K562 (cell line): ENCODE results near the gene KLHL22. TPM values are rescaled to one million over a fixed set of nuclear protein-coding genes. Genes with fewer than 3 reads are reported as not detected.

ENCODE experiments used
- CBFA2T3 ChIP-seq: fragments of 450-650 bp; IDR thresholded peaks from 2 replicates; pipeline ENCODE4 v1.6.1; 2017
- CHD4 ChIP-seq: fragments of 200-600 bp; sonication (generic); IDR thresholded peaks from 3 replicates; pipeline ENCODE4 v1.6.1; 2012; ENCODE audit warnings: low read depth, mild to moderate bottlenecking, mixed read lengths, low read length, inconsistent platforms; ENCODE audit not compliant: insufficient read depth, insufficient replicate concordance, poor library complexity, severe bottlenecking
- ETS2 ChIP-seq: IDR thresholded peaks from 2 replicates; pipeline ENCODE4 v1.6.1; 2016; ENCODE audit warnings: borderline replicate concordance, missing genetic modification characterization, mild to moderate bottlenecking, moderate library complexity, missing compliant biosample characterization; ENCODE audit not compliant: poor library complexity, severe bottlenecking
- FOXK1 ChIP-seq: sonication (generic); formaldehyde crosslinking; IDR thresholded peaks from 2 replicates; pipeline ENCODE4 v1.8.0; 2022; ENCODE audit warnings: missing genetic modification reagents, mild to moderate bottlenecking, borderline replicate concordance
- HDAC6 ChIP-seq: IDR thresholded peaks from 2 replicates; pipeline ENCODE4 v1.6.1; 2012; ENCODE audit warnings: low read depth, mild to moderate bottlenecking, control low read depth, inconsistent platforms, low read length, moderate library complexity
- KAT2B ChIP-seq: IDR thresholded peaks from one replicate; pipeline ENCODE4 v1.6.1; 2012; ENCODE audit warnings: low read depth, mild to moderate bottlenecking, control low read depth, inconsistent platforms, low read length, moderate library complexity
- KAT7 ChIP-seq: sonication (generic); formaldehyde crosslinking; IDR thresholded peaks from 2 replicates; pipeline ENCODE4 v1.8.0; 2022; ENCODE audit warnings: missing genetic modification reagents, mild to moderate bottlenecking, borderline replicate concordance
- MXD1 ChIP-seq: fragments of 250-450 bp; sonication (Bioruptor Pico); IDR thresholded peaks from 2 replicates; pipeline ENCODE4 v1.8.0; 2021; ENCODE audit warnings: borderline replicate concordance, mild to moderate bottlenecking, moderate library complexity; ENCODE audit not compliant: poor library complexity, severe bottlenecking
- RNF219 ChIP-seq: fragments of 250-450 bp; sonication (Bioruptor Pico); IDR thresholded peaks from 2 replicates; pipeline ENCODE4 v1.5.0; 2022; ENCODE audit warnings: mild to moderate bottlenecking
- SIN3A ChIP-seq, 2 experiments: fragments of 150-350 bp in 1 of 2; IDR thresholded peaks; 2 replicates each; pipeline ENCODE4 v1.6.1; 2011 to 2016; ENCODE audit warnings: borderline replicate concordance in 2 of 2, low read depth in 2 of 2, low read length in 2 of 2, mild to moderate bottlenecking in 2 of 2, moderate library complexity in 2 of 2; ENCODE audit not compliant: control insufficient read depth in 1 of 2
- SMAD2 ChIP-seq: fragments of 150-350 bp; IDR thresholded peaks from 2 replicates; pipeline ENCODE4 v1.6.1; 2014; ENCODE audit warnings: low read depth, mild to moderate bottlenecking, low read length
- ZC3H4 ChIP-seq: sonication (generic); formaldehyde crosslinking; IDR thresholded peaks from 2 replicates; pipeline ENCODE4 v1.9.0; 2021; ENCODE audit warnings: missing genetic modification reagents, borderline replicate concordance
- ZNF134 ChIP-seq: fragments of 250-450 bp; sonication (Bioruptor Pico); conservative IDR thresholded peaks from 2 replicates; pipeline ENCODE4 v1.4.0; 2020
- ZNF263 ChIP-seq: sonication (generic); formaldehyde crosslinking; IDR thresholded peaks from 2 replicates; pipeline ENCODE4 v1.8.0; 2022; ENCODE audit warnings: mild to moderate bottlenecking, missing genetic modification reagents, borderline replicate concordance
- ZNF41 ChIP-seq: fragments of 250-450 bp; sonication (Bioruptor Pico); conservative IDR thresholded peaks from 2 replicates; pipeline ENCODE4 v1.4.0; 2020; ENCODE audit warnings: mild to moderate bottlenecking
- ZNF583 ChIP-seq: fragments of 250-450 bp; sonication (Bioruptor Pico); IDR thresholded peaks from 2 replicates; pipeline ENCODE4 v1.4.0; 2020
- ZNF609 ChIP-seq: sonication (generic); formaldehyde crosslinking; IDR thresholded peaks from 2 replicates; pipeline ENCODE4 v1.8.1; 2023; ENCODE audit warnings: missing genetic modification reagents, mild to moderate bottlenecking, borderline replicate concordance
- ZNF655 ChIP-seq: fragments of 250-450 bp; sonication (Bioruptor Pico); IDR thresholded peaks from 2 replicates; pipeline ENCODE4 v1.5.0; 2021
- ZNF707 ChIP-seq: fragments of 250-450 bp; sonication (Bioruptor Pico); conservative IDR thresholded peaks from 2 replicates; pipeline ENCODE4 v1.8.0; 2022; ENCODE audit warnings: inconsistent platforms, mild to moderate bottlenecking, moderate library complexity
- polyA plus RNA-seq, 8 experiments: library from polyadenylated mRNA; depleted of rRNA in 4 of 8; stranded (reverse) in 5 of 8; unstranded in 3 of 8; fragments of >200 nt; fragmentation: Nextera tagmentation in 2 of 8; fragmentation: Illumina TruSeq in 1 of 8; extraction: Ambion mirVana in 2 of 8; extraction: Trizol in 1 of 8; gene quantifications; 2 replicates each; pipeline versions ENCODE4 v1.2.1 to v1.2.3, GENCODE V29; 2011 to 2014; ENCODE audit warnings: inconsistent platforms in 1 of 8, missing spikeins in 1 of 8
- total RNA-seq, 7 experiments: library from RNA; depleted of rRNA in 6 of 7; stranded (reverse); fragments of >200 nt in 6 of 7; fragmentation: Illumina TruSeq in 2 of 7; extraction: Trizol in 2 of 7; gene quantifications; 2 replicates each; pipeline versions ENCODE4 v1.2.1 to v1.2.3, GENCODE V29; 2011 to 2021; ENCODE audit warnings: low replicate concordance in 1 of 7

The KLHL22 gene
- total and polyA plus RNA-seq, 9 of the 15 experiments (the other 6 are each of a cell fraction or from before 2014, with no cell fraction given), result 1.3 to 25.6 (median 15.2) TPM

- TF ChIP-seq ZNF609 (CRISPR knock-in tag) (no peak), SIN3A (IDR thresholded peaks at IDR 0.05; ENCODE audit: borderline replicate concordance in 2 of 2, control insufficient read depth in 1 of 2, low read depth in 2 of 2, low read length in 2 of 2) (no peak), CHD4 (no peak), SMAD2 (no peak), KAT7 (CRISPR knock-in tag) (no peak), MXD1 (CRISPR knock-in tag) (no peak), CBFA2T3 (no peak), ZNF583 (CRISPR knock-in tag) (no peak), FOXK1 (CRISPR knock-in tag) (no peak), ZC3H4 (CRISPR knock-in tag) (0 out of 2 replicates have a peak, but pooled peaks have one; percentile 47), ZNF655 (CRISPR knock-in tag) (no peak), ETS2 (tag) (no peak), ZNF41 (CRISPR knock-in tag) (no peak), KAT2B (no peak), RNF219 (CRISPR knock-in tag) (no peak), ZNF134 (CRISPR knock-in tag) (no peak), ZNF263 (CRISPR knock-in tag) (peak; percentile 51; the same call in 1 of the 2 replicates), ZNF707 (no peak), HDAC6 (no peak)
Measured at GRCh38 chr22:20456722-20457076, 38.9 kb downstream of the KLHL22 start (continued).
